ENCODE measurements around the gene TBXAS1.

Gene TBXAS1

GRCh38 chr7:139989366-139990141 lies 160.5 kb downstream of the TBXAS1 start:
- no peaks in the 10 kb centered on the region for H4K20me1 ChIP-seq (ENCODE audit: insufficient read depth, low read length, poor library complexity, severe bottlenecking)
- TF ChIP-seq EZH2phosphoT487 (IDR thresholded peaks at IDR 0.05; ENCODE audit: borderline replicate concordance) (no peak), CTCF (conservative IDR thresholded peaks at IDR 0.05; ENCODE audit: low read length) (no peak)
- H2AFZ ChIP-seq (ENCODE audit: low read length): no peak overlapping the region
- H3K4me2 ChIP-seq (ENCODE audit: low read depth, low read length, poor library complexity, severe bottlenecking): no peak overlapping the region
- H3K79me2 ChIP-seq (ENCODE audit: insufficient read depth, low read length): no peaks in the 10 kb centered on the region
- no peak overlapping the region for H3K9ac ChIP-seq (ENCODE audit: low read depth, low read length, poor library complexity, severe bottlenecking)
- H3K9me2 ChIP-seq (replicated peaks; ENCODE audit: low read depth, low read length): no peaks in the 10 kb centered on the region
- H3K27me3 ChIP-seq (ENCODE audit: insufficient read depth, low read length, poor library complexity, severe bottlenecking): no peaks in the 10 kb centered on the region
- peaks cover 9% of the 10 kb centered on the region for H3K4me1 ChIP-seq (ENCODE audit: insufficient read depth, low read length, poor library complexity, severe bottlenecking)
- H3K36me3 ChIP-seq (ENCODE audit: insufficient read depth, low read length): no peaks in the 10 kb centered on the region
- H3F3A ChIP-seq (ENCODE audit: low read depth): no peaks in the 10 kb centered on the region
- no peak overlapping the region for H3K4me3 ChIP-seq (ENCODE audit: low read length, poor library complexity, severe bottlenecking)
- H3K9me3 ChIP-seq (ENCODE audit: insufficient read depth, low read depth, low read length): no peaks in the 10 kb centered on the region

GRCh38 chr7:139990142-139990535 lies 161.1 kb downstream of the TBXAS1 start:
- Histone ChIP-seq H3K9me3 (ENCODE audit: insufficient read depth, low read depth, low read length) (no peaks in the 10 kb centered on the region), H3K27me3 (ENCODE audit: insufficient read depth, low read length, poor library complexity, severe bottlenecking) (no peaks in the 10 kb centered on the region), H3K9me2 (replicated peaks; ENCODE audit: low read depth, low read length) (no peaks in the 10 kb centered on the region), H3K4me2 (ENCODE audit: low read depth, low read length, poor library complexity, severe bottlenecking) (no peak overlapping the region), H3K9ac (ENCODE audit: low read depth, low read length, poor library complexity, severe bottlenecking) (no peak overlapping the region), H3K4me1 (ENCODE audit: insufficient read depth, low read length, poor library complexity, severe bottlenecking) (peaks cover 9% of the 10 kb centered on the region), H3K79me2 (ENCODE audit: insufficient read depth, low read length) (no peaks in the 10 kb centered on the region), H2AFZ (ENCODE audit: low read length) (no peak overlapping the region), H3K4me3 (ENCODE audit: low read length, poor library complexity, severe bottlenecking) (no peak overlapping the region), H3K36me3 (ENCODE audit: insufficient read depth, low read length) (no peaks in the 10 kb centered on the region), H4K20me1 (ENCODE audit: insufficient read depth, low read length, poor library complexity, severe bottlenecking) (no peaks in the 10 kb centered on the region), H3F3A (ENCODE audit: low read depth) (no peaks in the 10 kb centered on the region)
- TF ChIP-seq CTCF (conservative IDR thresholded peaks at IDR 0.05; ENCODE audit: low read length): no peak
- TF ChIP-seq EZH2phosphoT487 (IDR thresholded peaks at IDR 0.05; ENCODE audit: borderline replicate concordance): no peak

- no peaks in the 10 kb centered on the region for H4K20me1 ChIP-seq (ENCODE audit: insufficient read depth, low read length, poor library complexity, severe bottlenecking)
- no peaks in the 10 kb centered on the region for H3K9me2 ChIP-seq (replicated peaks; ENCODE audit: low read depth, low read length)
- no peak overlapping the region for H2AFZ ChIP-seq (ENCODE audit: low read length)
- no peak overlapping the region for H3K4me3 ChIP-seq (ENCODE audit: low read length, poor library complexity, severe bottlenecking)
- no peak overlapping the region for H3K9ac ChIP-seq (ENCODE audit: low read depth, low read length, poor library complexity, severe bottlenecking)
- no peaks in the 10 kb centered on the region for H3K36me3 ChIP-seq (ENCODE audit: insufficient read depth, low read length)
- H3K27me3 ChIP-seq (ENCODE audit: insufficient read depth, low read length, poor library complexity, severe bottlenecking): no peaks in the 10 kb centered on the region
- TF ChIP-seq EZH2phosphoT487 (IDR thresholded peaks at IDR 0.05; ENCODE audit: borderline replicate concordance): no peak
- no peak for TF ChIP-seq CTCF (conservative IDR thresholded peaks at IDR 0.05; ENCODE audit: low read length)
- H3K4me1 ChIP-seq (ENCODE audit: insufficient read depth, low read length, poor library complexity, severe bottlenecking): peaks cover 9% of the 10 kb centered on the region
- no peaks in the 10 kb centered on the region for H3K9me3 ChIP-seq (ENCODE audit: insufficient read depth, low read depth, low read length)
- no peaks in the 10 kb centered on the region for H3K79me2 ChIP-seq (ENCODE audit: insufficient read depth, low read length)
- H3K4me2 ChIP-seq (ENCODE audit: low read depth, low read length, poor library complexity, severe bottlenecking): no peak overlapping the region
- no peaks in the 10 kb centered on the region for H3F3A ChIP-seq (ENCODE audit: low read depth)
These were observed 161.7 kb downstream of the TBXAS1 start for GRCh38 chr7:139990571-139991268.

All from Loucy (cell line).